Ascending aorta (tissue), 2 donors: ENCODE data around the gene MOCOS. TPM values are rescaled to one million over a fixed set of nuclear protein-coding genes. Genes with fewer than 3 reads are reported as not detected.
"Not testable (repeated sequence)": the region's sequence is repeated elsewhere in the genome, so short reads cannot be mapped to it uniquely, and the experiment has no call there.

Source experiments
- DNase-seq, 2 donors: peaks; one replicate each; pipeline ENCODE4 v3.0.0-alpha.2; 2019; ENCODE audit warnings: low spot score in 2 of 2
- H3K27ac ChIP-seq, 2 donors: fragments of 200-600 bp; sonication (generic); one replicate each; pipeline ENCODE4 v1.5.1; 2016 to 2017; ENCODE audit warnings: mild to moderate bottlenecking in 1 of 2
- H3K27me3 ChIP-seq: fragments of 200-600 bp; sonication (generic); one replicate; pipeline ENCODE4 v1.5.1; 2017
- H3K36me3 ChIP-seq, 2 donors: fragments of 200-600 bp; sonication (generic); one replicate each; pipeline ENCODE4 v1.5.1; 2016
- H3K4me1 ChIP-seq, 2 donors: fragments of 200-600 bp; sonication (generic); one replicate each; pipeline ENCODE4 v1.5.1; 2016 to 2017; ENCODE audit warnings: mild to moderate bottlenecking in 1 of 2
- H3K4me3 ChIP-seq, 2 donors: fragments of 200-600 bp; sonication (generic); one replicate each; pipeline ENCODE4 v1.5.1; 2016 to 2017; ENCODE audit warnings: mild to moderate bottlenecking in 1 of 2
- H3K9me3 ChIP-seq, 2 donors: fragments of 200-600 bp; sonication (generic); one replicate each; pipeline ENCODE4 v1.5.1; 2016
- CTCF ChIP-seq, 3 experiments: fragments of 200-600 bp in 2 of 3; fragments of 450-650 bp in 1 of 3; sonication (generic) in 2 of 3; IDR thresholded peaks; one replicate each; pipeline ENCODE4 v1.5.1; 2016 to 2019; ENCODE audit warnings: antibody characterized with exemption in 3 of 3, mild to moderate bottlenecking in 1 of 3, moderate library complexity in 1 of 3
- intact Hi-C: fragments of 100-400 bp; cut with DNase I; formaldehyde crosslinking; loops from one replicate; pipeline ENCODE4 v1.15.1; 2023
- total RNA-seq: library from RNA; depleted of rRNA; stranded (reverse); fragments of >200 nt; gene quantifications from one replicate; pipeline ENCODE4 v1.1.0, GENCODE V29; 2016

MOCOS gene
- total RNA-seq, 1 donor from 2014 or later, result 0.21 TPM

- no peaks in the 10 kb centered on the region for H3K36me3 ChIP-seq
- no peak overlapping the region for H3K4me3 ChIP-seq
- no peak overlapping the region for H3K27ac ChIP-seq
- no peaks in the 10 kb centered on the region for H3K9me3 ChIP-seq
- intact Hi-C loops, result no loop called here
- no peaks in the 10 kb centered on the region for H3K27me3 ChIP-seq
- peaks cover 0 to 3% of the 10 kb centered on the region in 2 donors for H3K4me1 ChIP-seq
- no peak for DNase-seq
- no peak for TF ChIP-seq CTCF (IDR thresholded peaks at IDR 0.05)
These were observed 27.5 kb downstream of the MOCOS start for GRCh38 chr18:36214811-36215210.

- TF ChIP-seq CTCF (IDR thresholded peaks at IDR 0.05), result no peak
These were observed 28.3 kb downstream of the MOCOS start for GRCh38 chr18:36215577-36215976.

GRCh38 chr18:36217348-36217747 lies 30.1 kb downstream of the MOCOS start:
- Histone ChIP-seq H3K36me3 (no peaks in the 10 kb centered on the region), H3K4me3 (no peak overlapping the region), H3K27ac (no peak overlapping the region), H3K27me3 (no peaks in the 10 kb centered on the region), H3K9me3 (no peaks in the 10 kb centered on the region), H3K4me1 (peaks cover 0 to 3% of the 10 kb centered on the region in 2 donors)
- no peak for TF ChIP-seq CTCF (IDR thresholded peaks at IDR 0.05)
- DNase-seq, result no peak
- intact Hi-C loops, result no loop called here

More at GRCh38 chr18:36215577-36215976, 28.3 kb downstream of the MOCOS start:
- peaks cover 0 to 3% of the 10 kb centered on the region in 2 donors for H3K4me1 ChIP-seq
- no peak overlapping the region for H3K4me3 ChIP-seq
- H3K27ac ChIP-seq, result no peak overlapping the region
- H3K9me3 ChIP-seq, result no peaks in the 10 kb centered on the region
- DNase-seq, result no peak
- intact Hi-C loops, result no loop called here
- no peaks in the 10 kb centered on the region for H3K36me3 ChIP-seq
- H3K27me3 ChIP-seq, result no peaks in the 10 kb centered on the region

GRCh38 chr18:36229188-36229587 lies 41.9 kb downstream of the MOCOS start:
- Histone ChIP-seq H3K9me3 (peaks cover 13 to 18% of the 10 kb centered on the region in 2 donors), H3K27me3 (no peaks in the 10 kb centered on the region), H3K4me3 (no peak overlapping the region), H3K36me3 (no peaks in the 10 kb centered on the region), H3K4me1 (no peaks in the 10 kb centered on the region), H3K27ac (no peak overlapping the region)
- no peak for TF ChIP-seq CTCF (IDR thresholded peaks at IDR 0.05)
- intact Hi-C loops, result no loop called here
- DNase-seq, result no peak

- H3K4me3 ChIP-seq, H3K27me3 ChIP-seq, H3K27ac ChIP-seq, H3K36me3 ChIP-seq, H3K9me3 ChIP-seq, intact Hi-C loops, DNase-seq, H3K4me1 ChIP-seq: not testable (repeated sequence)
These were observed 53.2 kb downstream of the MOCOS start for GRCh38 chr18:36240510-36240909.

GRCh38 chr18:36241831-36242230 lies 54.5 kb downstream of the MOCOS start:
- H3K27ac ChIP-seq, result no peak overlapping the region

More at GRCh38 chr18:36241831-36242230, 54.5 kb downstream of the MOCOS start:
- Histone ChIP-seq H3K27me3 (no peaks in the 10 kb centered on the region), H3K4me3 (no peak overlapping the region), H3K4me1 (no peaks in the 10 kb centered on the region), H3K36me3 (no peaks in the 10 kb centered on the region), H3K9me3 (peaks cover 0 to 8% of the 10 kb centered on the region in 2 donors)
- no peak for DNase-seq
- intact Hi-C loops, result no loop called here
- TF ChIP-seq CTCF (IDR thresholded peaks at IDR 0.05), result no peak
